ENCODE results near the gene KCNH8. TPM values are rescaled to one million over a fixed set of nuclear protein-coding genes. Genes with fewer than 3 reads are reported as not detected.

Gene KCNH8
- total RNA-seq, 1 experiment from 2014 or later: 0.12 TPM

GRCh38 chr3:19270481-19270880 lies 122.2 kb downstream of the KCNH8 start:
- H3K27me3 ChIP-seq (ENCODE audit: insufficient read depth, low read length): no peaks in the 10 kb centered on the region
- no peak overlapping the region for H2AFZ ChIP-seq (ENCODE audit: low read depth, low read length, poor library complexity, severe bottlenecking)
- BruUV-seq (replicated peaks): no TSS peak
- TF ChIP-seq MAX (IDR thresholded peaks at IDR 0.05) (no peak), POLR2A (IDR thresholded peaks at IDR 0.05; ENCODE audit: borderline replicate concordance, extremely low read depth, insufficient read depth, insufficient read length) (no peak), TCF7L2 (IDR thresholded peaks at IDR 0.05; ENCODE audit: borderline replicate concordance, extremely low read depth, insufficient read depth, insufficient read length) (no peak)
- H3K27ac ChIP-seq (ENCODE audit: low read depth, low read length): no peak overlapping the region
- no peak overlapping the region for H3K4me2 ChIP-seq (ENCODE audit: low read length)
- CTCF ChIA-PET: no interaction called here
- H3K4me3 ChIP-seq (replicated peaks in 1 of 2; ENCODE audit: low read depth in 1 of 2, low read length in 2 of 2): no peak overlapping the region
- no peaks in the 10 kb centered on the region for H3K9me2 ChIP-seq (ENCODE audit: insufficient read depth)
- no peaks in the 10 kb centered on the region for H3K36me3 ChIP-seq (ENCODE audit: control insufficient read depth in 1 of 2, insufficient read depth in 2 of 2, low read length in 2 of 2)
- ATAC-seq (no peak), DNase-seq (ENCODE audit: low read depth, low spot score) (no peak)
- no peaks in the 10 kb centered on the region for H4K20me1 ChIP-seq (ENCODE audit: insufficient read depth)
- no peak overlapping the region for H3K9ac ChIP-seq (ENCODE audit: low read length)
- no peaks in the 10 kb centered on the region for H3K4me1 ChIP-seq (ENCODE audit: control insufficient read depth in 1 of 2, insufficient read depth in 2 of 2, low read length in 2 of 2)
- RAD21 ChIA-PET (ENCODE audit: low non-redundant PET in 1 of 2, low total read pairs in 2 of 2, uncharacterized antibody in 2 of 2, unreplicated experiment in 2 of 2): no interaction called here
- intact Hi-C loops (cut with micrococcal nuclease): no loop called here
- POLR2A ChIA-PET: no interaction called here
- no peaks in the 10 kb centered on the region for H3K79me2 ChIP-seq (ENCODE audit: insufficient read depth, low read length)
- H3K9me3 ChIP-seq (ENCODE audit: control insufficient read depth in 1 of 2, insufficient read depth in 1 of 2, low read depth in 1 of 2, low read length in 2 of 2): peaks cover 0 to 7% of the 10 kb centered on the region in 2 experiments; a peak in 2 of 4 replicates

- POLR2A ChIA-PET: no interaction called here
- H3K4me1 ChIP-seq (ENCODE audit: control insufficient read depth in 1 of 2, insufficient read depth in 2 of 2, low read length in 2 of 2): no peaks in the 10 kb centered on the region
- TF ChIP-seq EGR1 (IDR thresholded peaks at IDR 0.05; ENCODE audit: low read depth): no peak
- no peak for TF ChIP-seq YY1 (IDR thresholded peaks at IDR 0.05; ENCODE audit: extremely low read depth, insufficient replicate concordance, low read depth, low read length)
- no peak for TF ChIP-seq CTCF (IDR thresholded peaks at IDR 0.05 in 2 of 3, conservative IDR thresholded peaks at IDR 0.05 in 1 of 3; ENCODE audit: borderline replicate concordance in 1 of 3, insufficient read depth in 1 of 3, low read depth in 2 of 3, low read length in 2 of 3)
- no peak for TF ChIP-seq ATF3 (IDR thresholded peaks at IDR 0.05)
- no peak for TF ChIP-seq RAD21 (IDR thresholded peaks at IDR 0.05; ENCODE audit: low read depth)
- no peak for TF ChIP-seq SRF (IDR thresholded peaks at IDR 0.05; ENCODE audit: low read depth)
- TF ChIP-seq ELF1 (IDR thresholded peaks at IDR 0.05; ENCODE audit: borderline replicate concordance, low read depth): no peak
- no peak for TF ChIP-seq TCF7L2 (IDR thresholded peaks at IDR 0.05; ENCODE audit: borderline replicate concordance, extremely low read depth, insufficient read depth, insufficient read length)
- H3K36me3 ChIP-seq (ENCODE audit: control insufficient read depth in 1 of 2, insufficient read depth in 2 of 2, low read length in 2 of 2): no peaks in the 10 kb centered on the region
- RAD21 ChIA-PET (ENCODE audit: low non-redundant PET in 1 of 2, low total read pairs in 2 of 2, uncharacterized antibody in 2 of 2, unreplicated experiment in 2 of 2): no interaction called here
- H3K27ac ChIP-seq (ENCODE audit: low read depth, low read length): no peak overlapping the region
- no peak overlapping the region for H3K9ac ChIP-seq (ENCODE audit: low read length)
- CTCF ChIA-PET: no interaction called here
- H2AFZ ChIP-seq (ENCODE audit: low read depth, low read length, poor library complexity, severe bottlenecking): no peak overlapping the region
- intact Hi-C loops (cut with micrococcal nuclease): no loop called here
- no peaks in the 10 kb centered on the region for H3K9me2 ChIP-seq (ENCODE audit: insufficient read depth)
- peaks cover 0 to 7% of the 10 kb centered on the region in 2 experiments; a peak in 2 of 4 replicates for H3K9me3 ChIP-seq (ENCODE audit: control insufficient read depth in 1 of 2, insufficient read depth in 1 of 2, low read depth in 1 of 2, low read length in 2 of 2)
- H3K79me2 ChIP-seq (ENCODE audit: insufficient read depth, low read length): no peaks in the 10 kb centered on the region
- no peaks in the 10 kb centered on the region for H3K27me3 ChIP-seq (ENCODE audit: insufficient read depth, low read length)
- no peaks in the 10 kb centered on the region for H4K20me1 ChIP-seq (ENCODE audit: insufficient read depth)
- DNase-seq (ENCODE audit: low read depth, low spot score) (no peak), ATAC-seq (no peak)
- no TSS peak for BruUV-seq (replicated peaks)
- H3K4me3 ChIP-seq (replicated peaks in 1 of 2; ENCODE audit: low read depth in 1 of 2, low read length in 2 of 2): no peak overlapping the region
- H3K4me2 ChIP-seq (ENCODE audit: low read length): no peak overlapping the region
Observed at GRCh38 chr3:19272296-19272695, 124.0 kb downstream of the KCNH8 start.

Data from HCT116 (cell line).